Ureter (tissue), 1 donor: Measurements from ENCODE around the gene MMP10. TPM values are rescaled to one million over a fixed set of nuclear protein-coding genes. Genes with fewer than 3 reads are reported as not detected.
A peak's percentile ranks its signal among the peaks of the same experiment; 100 is the strongest.
"Not testable (repeated sequence)": the region's sequence is repeated elsewhere in the genome, so short reads cannot be mapped to it uniquely, and the experiment has no call there.

Experiments used
- DNase-seq: peaks from one replicate; pipeline ENCODE4 v3.0.0-alpha.2; 2020; ENCODE audit warnings: low spot score
- total RNA-seq: library from RNA; stranded (reverse); gene quantifications from one replicate; pipeline ENCODE4 v1.2.4, GENCODE V29; 2023
- donor health status: DM: yes; HTN: yes; CAD: no.

The MMP10 gene
- total RNA-seq, 1 donor from 2014 or later, result not detected

DNA sequence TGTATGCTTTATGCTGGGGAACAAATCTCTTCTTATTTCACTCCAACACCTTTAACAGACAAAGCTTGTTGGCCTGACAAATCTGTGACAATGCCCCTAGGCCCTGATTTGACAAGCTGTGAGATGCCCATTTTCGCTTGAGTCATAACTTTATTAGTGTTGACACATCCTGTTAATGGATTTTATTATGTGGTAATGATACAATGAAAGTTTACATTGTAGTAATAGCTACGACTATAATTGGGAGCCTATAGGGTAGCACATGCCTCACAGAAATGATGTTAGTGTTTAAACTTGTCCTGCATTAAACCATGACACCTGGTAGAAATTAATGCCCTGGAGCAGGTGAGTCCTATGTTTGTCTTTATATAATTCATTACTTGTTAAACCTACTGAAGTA, 3.3 kb upstream of the MMP10 start:
- no peak for DNase-seq

- DNase-seq, result no peak
Measured at GRCh38 chr11:102783016-102783415, 2.6 kb upstream of the MMP10 start.

DNA sequence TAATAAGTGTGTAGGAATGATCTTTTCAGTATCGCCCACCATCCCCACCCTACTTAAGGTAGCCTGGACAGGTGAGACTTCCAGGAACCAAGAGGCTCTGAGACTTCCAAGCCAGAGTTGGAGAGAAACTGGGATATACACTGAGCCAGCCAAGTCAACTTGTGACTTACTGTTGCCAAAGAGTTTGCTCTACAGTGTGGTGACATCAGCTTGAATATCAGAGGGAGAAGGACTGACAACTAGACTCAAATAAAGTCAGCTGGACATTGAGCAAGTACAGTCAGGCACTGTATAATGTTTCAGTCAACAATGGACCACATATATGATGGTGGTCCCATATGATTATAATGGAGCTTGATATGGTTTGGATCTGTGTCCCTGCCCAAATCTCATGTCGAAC, 1.2 kb upstream of the MMP10 start:
- no peak for DNase-seq

DNA sequence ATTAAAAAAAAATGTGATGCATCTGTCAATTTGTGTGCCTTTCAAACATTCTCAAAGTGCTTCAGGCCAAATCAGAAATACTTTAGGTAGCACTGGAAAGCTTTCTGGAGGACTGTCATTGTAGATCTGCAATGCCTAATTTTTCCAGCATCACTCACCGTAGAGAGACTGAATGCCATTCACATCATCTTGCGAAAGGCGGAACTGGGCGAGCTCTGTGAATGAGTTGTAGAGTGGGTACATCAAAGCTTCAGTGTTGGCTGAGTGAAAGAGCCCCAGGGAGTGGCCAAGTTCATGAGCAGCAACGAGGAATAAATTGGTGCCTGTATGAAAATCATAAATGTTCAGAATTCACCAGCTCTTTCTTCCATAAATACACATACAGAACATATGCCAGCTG, 4.0 kb downstream of the MMP10 start:
- DNase-seq, result no peak

DNA sequence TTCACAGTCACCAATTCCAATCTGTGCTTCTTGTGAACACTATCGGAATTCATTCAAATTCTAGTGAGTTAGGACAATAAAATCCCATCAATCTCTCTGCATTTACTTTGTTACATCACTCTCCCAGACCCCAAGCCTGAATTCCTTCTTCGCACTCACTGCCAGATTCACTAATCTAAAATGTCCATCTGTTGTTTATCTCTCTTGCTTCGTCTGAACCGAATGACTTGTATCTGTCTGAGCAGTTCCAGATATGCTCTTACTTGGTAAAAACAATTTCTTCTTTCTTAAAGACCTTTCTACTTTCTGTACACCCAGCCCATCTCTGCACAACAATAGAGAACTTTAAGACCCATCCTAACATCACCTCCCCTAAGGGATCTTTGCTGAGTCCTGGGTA, 7.0 kb downstream of the MMP10 start:
- DNase-seq, result no peak

DNA sequence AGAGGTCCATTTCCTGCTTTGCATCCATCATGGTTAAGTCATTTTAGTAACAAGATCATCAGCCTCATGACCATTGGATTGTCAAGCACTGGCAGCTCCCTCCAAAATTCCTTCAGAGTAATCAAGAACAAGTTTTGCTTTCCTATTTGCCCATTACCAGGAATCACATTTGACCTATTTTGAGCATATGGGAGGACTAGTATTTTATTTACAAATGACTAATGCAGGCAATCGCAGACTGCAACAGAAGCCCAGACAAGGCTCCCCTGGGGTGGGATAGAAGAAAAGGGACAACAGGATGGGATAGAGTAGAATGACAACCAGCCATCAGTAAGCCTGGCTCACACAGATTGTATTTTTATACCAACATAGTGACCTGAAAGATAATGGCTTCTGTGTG, 9.1 kb downstream of the MMP10 start:
- no peak for DNase-seq

- no peak for DNase-seq
Measured at GRCh38 chr11:102770191-102770590, 10.2 kb downstream of the MMP10 start.

DNA sequence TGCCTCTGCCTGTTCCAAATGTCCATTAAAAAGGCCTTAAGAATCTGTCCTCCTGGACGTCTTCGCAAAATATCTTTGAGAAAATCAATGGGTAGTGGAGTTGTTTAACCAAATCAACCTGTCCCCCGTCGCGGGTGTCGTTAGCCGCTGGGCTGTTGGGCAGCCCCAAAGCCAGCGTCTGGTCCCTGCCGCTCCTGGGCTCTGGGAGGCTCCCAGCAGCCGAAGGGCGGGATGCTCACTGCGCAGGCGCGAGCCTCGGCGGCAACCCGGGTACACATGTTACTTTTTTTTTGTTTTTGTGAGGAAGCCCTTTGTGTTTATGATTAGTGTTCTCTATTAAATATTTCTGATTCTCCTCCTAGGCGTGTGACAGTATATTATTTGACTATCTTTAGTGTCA, 12.6 kb downstream of the MMP10 start:
- DNase-seq, result no peak

- DNase-seq, result no peak
Measured at GRCh38 chr11:102763440-102763839, 17.0 kb downstream of the MMP10 start.

DNA sequence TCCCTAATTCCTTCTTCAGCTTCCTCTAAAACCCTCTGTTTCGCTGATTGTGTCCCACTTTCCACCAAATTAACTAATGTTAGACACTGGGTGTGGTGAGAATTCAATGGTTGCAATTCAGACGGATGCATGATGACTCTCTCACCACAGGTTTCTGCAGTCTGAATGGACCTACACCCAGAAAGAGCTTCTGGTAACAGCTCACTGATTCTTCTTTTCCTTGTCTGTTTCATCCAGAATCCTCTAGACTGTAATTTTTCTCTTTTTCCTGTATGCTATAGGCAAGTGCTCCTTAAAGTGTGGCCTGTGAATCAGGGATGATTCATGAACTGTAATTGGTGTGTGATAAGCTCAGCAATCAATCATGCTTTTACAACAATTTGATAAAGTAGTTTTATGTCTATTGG, 18.1 kb downstream of the MMP10 start:
- DNase-seq, result no peak

GRCh38 chr11:102761646-102762238, 18.7 kb downstream of the MMP10 start:
- no peak for DNase-seq

DNA sequence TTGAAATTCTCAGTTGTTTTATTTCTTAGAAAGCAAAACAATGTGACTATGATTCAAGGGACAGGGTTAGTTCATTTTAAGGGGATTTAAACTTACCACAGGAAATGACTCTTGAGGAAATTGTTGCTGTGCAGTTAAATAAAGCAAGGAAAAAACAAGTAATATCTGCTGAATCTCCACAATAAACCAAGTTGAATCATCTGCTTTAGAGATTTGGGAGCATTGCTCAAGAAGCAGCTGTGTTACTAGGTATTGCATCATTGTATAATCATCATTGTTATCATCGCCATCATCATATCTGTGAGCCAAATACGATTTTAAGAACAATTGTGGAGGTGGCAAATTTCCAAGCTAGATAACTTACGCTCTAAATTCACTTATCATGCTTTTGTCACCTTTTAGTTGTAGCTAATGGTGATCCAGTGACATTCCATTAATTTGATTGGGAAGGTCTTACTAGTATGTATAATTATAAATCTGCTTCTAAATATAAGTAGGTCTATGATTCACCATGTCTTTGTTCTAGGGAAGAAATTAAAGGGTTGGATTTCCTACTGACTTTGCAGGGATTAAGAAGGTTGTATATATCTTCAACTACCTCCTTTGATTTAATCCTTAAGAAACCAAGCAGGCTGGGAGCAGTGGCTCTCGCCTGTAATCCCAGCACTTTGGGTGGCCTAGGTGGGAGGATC, 19.9 kb downstream of the MMP10 start:
- DNase-seq, result no peak

- DNase-seq, result no peak
Measured at GRCh38 chr11:102757823-102758549, 22.4 kb downstream of the MMP10 start.

DNA sequence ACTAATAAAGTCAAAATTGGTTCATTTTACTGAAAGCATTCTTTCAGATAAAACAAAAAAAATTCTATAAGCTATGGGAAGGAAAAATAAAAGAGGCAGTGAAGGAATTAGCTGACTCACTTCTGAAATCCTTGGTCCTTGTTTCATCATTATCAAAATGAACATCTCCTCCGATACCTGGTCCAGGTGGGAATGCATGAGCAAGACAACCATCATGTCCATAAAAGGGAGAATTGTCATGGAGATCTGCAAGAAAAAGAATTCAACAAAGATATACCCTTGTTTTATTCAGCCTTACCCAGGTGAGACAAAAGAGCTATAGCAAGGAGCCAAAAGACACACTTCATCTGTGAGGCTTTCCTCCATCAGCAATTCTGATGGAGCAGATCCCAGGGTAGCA, 27.2 kb downstream of the MMP10 start:
- no peak for DNase-seq

DNA sequence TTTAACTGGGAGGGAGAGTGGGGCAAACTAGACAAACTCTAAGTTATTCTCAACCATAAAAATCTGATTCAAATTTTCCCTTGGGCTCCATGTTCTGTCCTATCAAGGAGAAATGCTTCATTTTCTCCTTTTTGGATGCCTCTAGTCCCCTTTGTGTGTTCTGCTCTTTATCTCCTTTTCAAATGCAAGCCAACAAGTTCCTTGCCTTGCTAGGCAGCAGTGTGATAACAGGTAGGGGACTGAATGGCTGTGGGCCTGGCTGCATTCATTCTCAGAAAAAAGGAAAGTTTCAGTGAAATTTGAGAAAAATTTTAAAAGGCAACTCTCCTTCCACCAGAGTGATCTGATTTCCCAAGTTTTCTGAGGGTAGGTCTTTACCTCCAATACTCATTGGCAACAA, 28.8 kb downstream of the MMP10 start:
- DNase-seq, result no peak

- no peak for DNase-seq
Measured at GRCh38 chr11:102749101-102749722, 31.2 kb downstream of the MMP10 start.

- not testable (repeated sequence) for DNase-seq
Measured at GRCh38 chr11:102746746-102747578, 33.5 kb downstream of the MMP10 start.

- DNase-seq, result no peak
Measured at GRCh38 chr11:102734650-102735049, 45.8 kb downstream of the MMP10 start.

GRCh38 chr11:102733232-102733875, 47.1 kb downstream of the MMP10 start:
- peak; percentile 71 for DNase-seq

DNA sequence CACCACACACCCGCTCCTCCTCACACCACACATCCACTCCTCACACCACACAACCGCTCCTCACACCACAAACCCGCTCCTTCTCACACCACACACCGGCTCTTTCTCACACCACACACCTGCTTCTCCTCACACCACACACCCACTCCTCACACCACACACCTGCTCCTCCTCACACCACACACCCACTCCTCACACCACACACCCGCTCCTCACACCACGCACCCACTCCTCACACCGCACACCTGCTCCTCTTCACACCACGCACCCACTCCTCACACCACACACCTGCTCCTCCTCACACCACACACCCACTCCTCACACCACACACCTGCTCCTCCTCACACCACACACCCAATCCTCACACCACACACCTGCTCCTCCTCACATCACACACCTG, 49.5 kb downstream of the MMP10 start:
- DNase-seq, result not testable (repeated sequence)
